ENCODE results near the gene CREBZF.

GRCh38 chr11:85627998-85628770, 36.7 kb downstream of the CREBZF start, which contains the start of gene TMEM126B:
- TF ChIP-seq CTCF (conservative IDR thresholded peaks at IDR 0.05 in 1 of 2, IDR thresholded peaks at IDR 0.05 in 1 of 2; ENCODE audit: low read depth in 1 of 2, low read length in 2 of 2) (no peak), EZH2 (IDR thresholded peaks at IDR 0.05; ENCODE audit: low read length, missing control alignments) (no peak)

Data from fibroblast of lung (primary cell).